Suprapubic skin (tissue), 4 donors: Measurements from ENCODE around the gene TAL2. TPM values are rescaled to one million over a fixed set of nuclear protein-coding genes. Genes with fewer than 3 reads are reported as not detected.

Source experiments
- DNase-seq, 2 donors: peaks; one replicate each; pipeline ENCODE4 v3.0.0-alpha.2; 2019; ENCODE audit warnings: low spot score in 2 of 2
- H3K27ac ChIP-seq: fragments of 200-600 bp; sonication (generic); one replicate; pipeline ENCODE4 v1.5.1; 2019
- H3K27me3 ChIP-seq: fragments of 200-600 bp; sonication (generic); one replicate; pipeline ENCODE4 v1.5.1; 2019
- H3K36me3 ChIP-seq: fragments of 200-600 bp; sonication (generic); one replicate; pipeline ENCODE4 v1.5.1; 2019
- H3K4me1 ChIP-seq: fragments of 200-600 bp; sonication (generic); one replicate; pipeline ENCODE4 v1.5.1; 2019
- H3K4me3 ChIP-seq: fragments of 200-600 bp; sonication (generic); one replicate; pipeline ENCODE4 v1.5.1; 2019; ENCODE audit warnings: mild to moderate bottlenecking
- H3K9me3 ChIP-seq: fragments of 200-600 bp; sonication (generic); one replicate; pipeline ENCODE4 v1.5.1; 2019
- CTCF ChIP-seq, 2 donors: fragments of 200-600 bp in 1 of 2; fragments of 450-650 bp in 1 of 2; sonication (generic) in 1 of 2; IDR thresholded peaks; one replicate each; pipeline ENCODE4 v1.5.1; 2016 to 2019; ENCODE audit warnings: antibody characterized with exemption in 2 of 2, mild to moderate bottlenecking in 1 of 2, moderate library complexity in 1 of 2
- EP300 ChIP-seq: sonication (generic); formaldehyde crosslinking; IDR thresholded peaks from one replicate; pipeline ENCODE4 v1.6.1; 2017; ENCODE audit warnings: antibody characterized with exemption
- POLR2A ChIP-seq, 2 donors: fragments of 450-650 bp; IDR thresholded peaks; one replicate each; pipeline ENCODE4 v1.6.1; 2017; ENCODE audit warnings: antibody characterized with exemption in 2 of 2, mild to moderate bottlenecking in 2 of 2, moderate library complexity in 2 of 2
- POLR2AphosphoS5 ChIP-seq, 3 donors: sonication (generic); formaldehyde crosslinking; IDR thresholded peaks; one replicate each; pipeline ENCODE4 v1.6.1; 2017; ENCODE audit warnings: antibody characterized with exemption in 3 of 3
- WGBS: methylation state at CpG from one replicate; pipeline ENCODE4 v1.1.5; 2018; 5-methylcytosine and 5-hydroxymethylcytosine counted together
- total RNA-seq, 4 donors: library from RNA; depleted of rRNA; stranded (reverse); fragments of >200 nt; gene quantifications; one replicate each; pipeline ENCODE4 v1.1.0, GENCODE V29; 2016

Gene TAL2
- total RNA-seq, 4 donors from 2014 or later = not detected

- TF ChIP-seq POLR2A (IDR thresholded peaks at IDR 0.05) (no peak), CTCF (IDR thresholded peaks at IDR 0.05) (no peak), POLR2AphosphoS5 (IDR thresholded peaks at IDR 0.05) (no peak), EP300 (no peak)
- Histone ChIP-seq H3K4me1 (no peaks in the 10 kb centered on the region), H3K36me3 (no peaks in the 10 kb centered on the region), H3K4me3 (no peak overlapping the region), H3K9me3 (no peaks in the 10 kb centered on the region), H3K27me3 (no peaks in the 10 kb centered on the region), H3K27ac (no peak overlapping the region)
- DNase-seq = no peak
- WGBS = 96% methylated on average over 8 of the region's 8 CpGs
Observed at GRCh38 chr9:105706156-105706555, 43.9 kb downstream of the TAL2 start.

GRCh38 chr9:105708405-105708804, 46.1 kb downstream of the TAL2 start:
- TF ChIP-seq EP300 = no peak
- no peak for TF ChIP-seq CTCF (IDR thresholded peaks at IDR 0.05)
- no peak for TF ChIP-seq POLR2AphosphoS5 (IDR thresholded peaks at IDR 0.05)
- no peak for TF ChIP-seq POLR2A (IDR thresholded peaks at IDR 0.05)
- Histone ChIP-seq H3K9me3 (no peaks in the 10 kb centered on the region), H3K4me1 (no peaks in the 10 kb centered on the region), H3K4me3 (no peak overlapping the region), H3K27me3 (no peaks in the 10 kb centered on the region), H3K36me3 (no peaks in the 10 kb centered on the region), H3K27ac (no peak overlapping the region)
- 88% methylated on average over 3 of the region's 3 CpGs for WGBS
- no peak for DNase-seq

- Histone ChIP-seq H3K27ac (no peak overlapping the region), H3K27me3 (no peaks in the 10 kb centered on the region), H3K4me3 (no peak overlapping the region), H3K36me3 (no peaks in the 10 kb centered on the region), H3K4me1 (no peaks in the 10 kb centered on the region), H3K9me3 (no peaks in the 10 kb centered on the region)
- WGBS = 96% methylated on average over 13 of the region's 13 CpGs
- TF ChIP-seq POLR2A (IDR thresholded peaks at IDR 0.05) (no peak), POLR2AphosphoS5 (IDR thresholded peaks at IDR 0.05) (no peak), EP300 (no peak)
- DNase-seq = no peak
Observed at GRCh38 chr9:105710638-105711037, 48.4 kb downstream of the TAL2 start.

- WGBS = 87% methylated on average over 7 of the region's 7 CpGs
- no peaks in the 10 kb centered on the region for H3K27me3 ChIP-seq
- no peak overlapping the region for H3K4me3 ChIP-seq
- no peak for TF ChIP-seq POLR2AphosphoS5 (IDR thresholded peaks at IDR 0.05)
- no peak for TF ChIP-seq POLR2A (IDR thresholded peaks at IDR 0.05)
- no peak for TF ChIP-seq EP300
- TF ChIP-seq CTCF (IDR thresholded peaks at IDR 0.05) = no peak
- H3K36me3 ChIP-seq = no peaks in the 10 kb centered on the region
- H3K27ac ChIP-seq = no peak overlapping the region
- no peak for DNase-seq
- H3K4me1 ChIP-seq = no peaks in the 10 kb centered on the region
- H3K9me3 ChIP-seq = no peaks in the 10 kb centered on the region
Observed at GRCh38 chr9:105711867-105712266, 49.6 kb downstream of the TAL2 start.

GRCh38 chr9:105712297-105712696, 50.0 kb downstream of the TAL2 start:
- DNase-seq = no peak
- Histone ChIP-seq H3K36me3 (no peaks in the 10 kb centered on the region), H3K9me3 (no peaks in the 10 kb centered on the region), H3K27ac (no peak overlapping the region), H3K4me1 (no peaks in the 10 kb centered on the region), H3K27me3 (no peaks in the 10 kb centered on the region), H3K4me3 (no peak overlapping the region)
- 89% methylated on average over 1 of the region's 1 CpG for WGBS
- TF ChIP-seq CTCF (IDR thresholded peaks at IDR 0.05) (no peak), POLR2A (IDR thresholded peaks at IDR 0.05) (no peak), POLR2AphosphoS5 (IDR thresholded peaks at IDR 0.05) (no peak), EP300 (no peak)

Other genes starting within 250 kb of the TAL2 start
- 1 to 10 TPM in 3 of 4 donors, under 1 TPM in 1; 0.86 to 2.1 (median 1.6) TPM for gene FSD1L, start 214.4 kb upstream of the TAL2 start, total RNA-seq
- 10 to 100 TPM in 2 of 4 donors, 1 to 10 TPM in 2; 6.0 to 49.6 (median 9.7) TPM for gene FKTN, start 104.3 kb upstream of the TAL2 start, total RNA-seq
- gene TMEM38B, start 32.1 kb downstream of the TAL2 start, total RNA-seq = 10 to 100 TPM in 2 of 4 donors, 1 to 10 TPM in 2; 7.4 to 12.5 (median 9.7) TPM